ENCODE data around the gene GPI.
A peak's percentile ranks its signal among the peaks of the same experiment; 100 is the strongest.

GPI gene

GRCh38 chr19:34341935-34342680, 22.9 kb upstream of the GPI start:
- DNase-seq (ENCODE audit: low spot score), result no peak

GRCh38 chr19:34343751-34344150, 21.2 kb upstream of the GPI start:
- DNase-seq (ENCODE audit: low spot score), result no peak

DNA sequence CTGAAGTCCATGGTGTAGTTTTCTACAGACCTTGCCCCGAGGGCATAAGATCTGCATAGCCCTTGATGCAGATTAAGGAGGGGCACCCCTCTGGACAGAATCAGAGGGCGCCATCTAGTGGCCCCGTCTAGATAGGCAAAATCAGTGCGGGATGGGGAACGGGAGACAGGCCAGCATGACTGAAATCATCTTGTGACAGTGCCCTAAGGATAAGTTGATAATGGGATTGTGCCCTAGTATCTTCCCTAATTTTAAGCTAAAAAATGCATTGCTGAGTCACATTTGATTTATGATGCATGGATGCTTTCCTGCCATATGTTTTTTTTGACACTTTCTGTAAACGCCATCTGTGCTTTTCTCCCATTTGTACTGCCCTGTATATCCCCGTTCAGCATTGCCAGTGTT, 19.0 kb upstream of the GPI start:
- peak; percentile 89 for DNase-seq (ENCODE audit: low spot score)

- no peak for DNase-seq (ENCODE audit: low spot score)
These were observed 17.3 kb upstream of the GPI start for GRCh38 chr19:34347561-34348165.

DNA sequence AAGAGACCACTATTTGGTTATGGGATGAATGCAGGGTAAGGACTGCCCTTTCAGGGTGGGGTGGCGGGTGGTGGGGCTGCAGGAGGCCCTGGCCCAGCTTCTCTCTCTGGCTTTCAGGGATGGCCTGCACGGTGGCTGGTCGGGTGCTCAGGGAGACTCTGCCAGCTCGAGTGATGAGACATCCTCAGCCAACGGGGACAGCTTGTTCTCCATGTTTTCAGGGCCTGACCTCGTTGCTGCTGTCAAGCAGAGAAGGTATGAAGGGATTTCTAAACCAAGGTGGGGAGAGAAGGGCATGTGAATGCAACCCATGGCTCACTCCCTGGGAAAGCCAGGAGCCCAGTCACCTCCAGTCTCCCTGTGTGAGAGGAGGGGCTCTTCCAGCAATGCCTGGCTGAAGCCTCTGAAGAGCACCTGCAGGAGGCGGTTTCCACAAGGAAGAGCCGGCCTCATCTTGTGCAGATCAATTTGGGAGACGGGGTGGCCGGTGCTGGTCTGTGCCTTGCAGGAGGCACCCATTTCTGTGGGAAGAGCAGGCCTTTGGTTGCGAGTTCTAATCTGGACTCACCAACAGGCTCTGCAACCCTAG, 16.0 kb upstream of the GPI start:
- no peak for DNase-seq (ENCODE audit: low spot score)

- no peak for DNase-seq (ENCODE audit: low spot score)
These were observed 14.8 kb upstream of the GPI start for GRCh38 chr19:34350161-34350561.

- DNase-seq (ENCODE audit: low spot score), result no peak
These were observed 13.6 kb upstream of the GPI start for GRCh38 chr19:34351382-34351826.

GRCh38 chr19:34353546-34353945, 11.4 kb upstream of the GPI start:
- no peak for DNase-seq (ENCODE audit: low spot score)

- DNase-seq (ENCODE audit: low spot score), result no peak
These were observed 9.8 kb upstream of the GPI start for GRCh38 chr19:34355201-34355600.

DNA sequence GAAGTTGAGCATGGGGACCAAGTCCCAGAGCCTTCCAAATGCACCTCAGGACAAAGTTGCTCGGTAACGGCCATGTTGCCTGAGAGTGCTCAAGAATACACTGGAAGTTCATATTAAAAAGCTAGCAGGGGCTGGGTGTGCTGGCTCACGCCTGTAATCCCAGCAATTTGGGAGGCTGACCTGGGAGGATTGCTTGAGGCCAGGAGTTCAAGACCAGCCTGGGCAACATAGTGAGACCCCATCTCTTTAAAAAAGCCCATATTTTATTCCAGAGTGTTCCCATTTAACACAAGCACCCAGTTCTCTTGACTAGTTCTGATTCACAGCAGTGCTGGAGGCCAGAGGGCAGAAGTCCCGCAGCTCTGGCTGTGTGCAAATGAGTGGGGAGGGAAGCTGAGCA, 8.1 kb upstream of the GPI start:
- no peak for DNase-seq (ENCODE audit: low spot score)

- no peak for DNase-seq (ENCODE audit: low spot score)
These were observed 7.6 kb upstream of the GPI start for GRCh38 chr19:34357431-34357830.

GRCh38 chr19:34359140-34359953, 5.6 kb upstream of the GPI start:
- peak; percentile 97 for DNase-seq (ENCODE audit: low spot score)

DNA sequence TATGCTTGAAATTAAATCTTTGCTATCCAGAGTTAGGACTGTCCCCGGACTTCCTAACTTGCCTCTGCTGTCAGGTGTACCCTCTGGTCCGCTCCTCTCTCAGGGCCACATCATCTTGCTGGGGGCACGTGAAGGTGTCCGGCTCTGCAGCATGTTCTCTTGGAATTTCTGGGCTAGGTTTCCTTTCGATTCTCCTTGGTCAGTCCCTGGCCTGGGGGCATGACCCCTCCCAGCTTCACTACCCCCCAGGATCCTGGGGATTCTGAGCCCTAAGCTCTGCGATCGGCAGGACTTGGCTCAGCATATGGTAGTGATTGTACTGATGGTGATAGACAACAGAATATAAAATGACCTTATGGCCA, 5.1 kb upstream of the GPI start:
- DNase-seq (ENCODE audit: low spot score), result no peak

DNA sequence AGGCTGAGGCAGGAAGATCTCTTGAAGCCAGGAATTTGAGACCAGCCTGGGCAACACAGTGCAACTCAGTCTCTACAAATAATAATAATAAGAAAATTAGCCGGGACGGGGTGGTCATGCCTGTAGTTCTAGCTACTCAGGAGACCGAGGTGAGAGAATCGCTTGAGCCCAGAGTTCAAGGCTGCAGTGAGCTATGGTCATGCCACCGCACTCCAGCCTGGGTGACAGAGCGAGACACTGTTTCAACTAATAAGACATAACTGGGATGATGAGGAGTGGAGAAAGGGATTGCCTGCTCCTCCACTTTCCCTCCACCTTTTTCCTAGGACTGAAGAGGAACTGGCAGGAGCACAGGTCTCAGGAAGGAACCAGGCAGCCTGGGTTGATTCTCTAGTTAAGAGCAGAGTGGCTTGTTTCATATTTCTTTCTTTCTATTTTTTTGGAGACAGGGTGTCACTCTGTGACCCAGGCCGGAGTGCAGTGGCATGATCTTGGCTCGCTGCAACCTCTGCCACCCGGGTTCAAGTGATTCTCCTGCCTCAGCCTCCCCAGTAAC, 4.6 kb upstream of the GPI start:
- DNase-seq (ENCODE audit: low spot score), result no peak

- DNase-seq (ENCODE audit: low spot score), result no peak
These were observed 2.3 kb upstream of the GPI start for GRCh38 chr19:34362679-34363069.

DNA sequence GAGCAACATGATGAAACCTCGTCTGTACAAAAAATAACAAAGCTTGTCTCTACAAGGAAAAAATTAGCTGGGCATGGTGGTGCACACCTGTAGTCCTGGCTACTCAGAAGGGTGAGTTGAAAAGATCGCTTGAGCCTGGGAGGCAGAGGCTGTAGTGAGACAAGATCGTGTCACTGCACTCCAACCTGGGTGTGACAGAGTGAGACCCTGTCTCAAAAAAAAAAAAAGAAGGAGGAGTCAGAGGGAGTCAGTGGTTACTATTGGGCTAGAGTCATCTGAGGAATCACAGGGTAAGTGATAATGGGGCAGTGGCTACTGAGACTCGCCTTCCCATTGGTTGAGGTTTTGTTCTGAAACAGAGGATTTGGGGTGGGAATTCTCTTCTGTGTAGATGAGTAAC, 1.9 kb upstream of the GPI start:
- DNase-seq (ENCODE audit: low spot score), result peak; percentile 43

GRCh38 chr19:34363930-34364329, 1.1 kb upstream of the GPI start:
- no peak for DNase-seq (ENCODE audit: low spot score)

DNA sequence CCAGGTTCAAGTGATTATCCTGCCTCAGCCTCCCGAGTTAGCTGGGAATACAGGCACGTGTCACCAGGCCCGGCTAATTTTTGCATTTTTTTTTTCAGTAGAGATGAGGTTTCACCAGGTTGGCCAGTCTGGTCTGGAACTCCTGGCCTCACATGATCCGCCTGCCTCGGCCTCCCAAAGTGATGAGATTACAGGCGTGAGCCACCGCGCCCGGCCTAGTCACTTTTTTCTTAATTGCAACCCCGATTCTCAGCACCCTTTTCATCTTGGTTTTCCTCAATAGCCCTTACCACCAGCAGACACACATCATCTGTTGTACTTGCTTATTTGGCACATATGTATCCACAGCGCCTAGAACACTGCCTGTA, 550 bp upstream of the GPI start:
- DNase-seq (ENCODE audit: low spot score), result no peak

DNA sequence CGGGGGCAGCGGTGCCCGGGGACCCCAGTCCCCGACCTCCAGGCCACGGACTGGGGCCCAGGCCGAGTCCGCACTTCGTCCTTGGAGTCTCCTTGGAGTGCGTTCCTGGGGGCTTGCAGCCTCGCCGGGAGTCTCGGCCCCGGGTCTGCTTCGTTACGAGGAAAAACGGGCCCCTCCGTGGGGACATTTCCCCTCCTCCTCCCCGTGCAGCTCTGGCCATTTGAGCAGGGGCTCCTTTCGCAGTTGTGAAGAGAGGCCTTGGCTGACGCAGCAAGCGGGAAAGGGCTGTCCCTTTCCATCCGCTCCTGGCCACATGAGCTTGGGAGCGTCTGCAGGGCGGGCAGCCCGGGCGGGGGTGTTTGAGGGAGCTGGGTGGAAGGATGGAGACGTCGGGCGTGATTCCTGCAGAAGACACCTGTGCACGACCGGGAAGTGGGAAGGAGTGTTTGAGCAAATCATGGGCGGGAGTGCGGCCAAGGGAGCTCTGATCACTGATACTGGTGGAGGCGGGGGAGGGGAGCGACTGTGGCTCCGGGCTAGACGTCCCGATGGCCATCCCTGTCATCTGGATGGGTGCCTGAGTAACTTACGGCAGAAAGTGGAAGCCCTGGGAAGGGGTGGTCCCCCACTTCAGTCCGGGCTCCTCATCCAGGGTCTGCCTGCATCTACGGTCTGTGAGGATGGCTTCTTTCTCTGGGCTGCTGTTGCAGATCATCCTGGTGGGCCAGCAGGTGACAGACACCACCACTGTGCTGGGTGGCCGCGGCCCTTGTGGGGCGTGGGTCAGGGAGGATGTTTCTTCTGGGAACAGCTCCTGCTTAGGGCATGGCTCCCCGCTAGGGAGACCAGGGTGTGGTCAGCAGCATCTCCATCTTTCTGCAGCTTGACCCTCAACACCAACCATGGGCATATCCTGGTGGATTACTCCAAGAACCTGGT, 736 bp downstream of the GPI start:
- DNase-seq (ENCODE audit: low spot score), result peak; percentile 41

GRCh38 chr19:34366738-34367623, 2.0 kb downstream of the GPI start:
- no peak for DNase-seq (ENCODE audit: low spot score)

DNA sequence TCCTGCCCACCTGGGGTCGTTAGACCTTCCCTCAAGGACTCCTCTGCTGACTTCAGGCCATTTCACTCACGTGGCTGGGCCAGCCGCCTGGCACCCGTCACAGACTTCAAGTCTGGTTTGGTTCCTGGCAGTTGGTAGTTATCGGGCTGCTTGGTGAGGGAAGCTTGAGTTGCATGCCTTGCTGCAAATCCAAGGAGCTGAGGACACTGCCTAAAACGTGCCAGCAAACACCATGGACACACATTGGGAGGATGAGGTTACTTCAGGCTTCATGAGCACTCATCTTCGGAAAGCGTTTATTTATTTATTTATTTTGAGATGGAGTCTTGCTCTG, 2.6 kb downstream of the GPI start:
- no peak for DNase-seq (ENCODE audit: low spot score)

Measured in iPS-NIHi11 (cell line).